Heart right ventricle (tissue), 16 donors: ENCODE measurements around the gene CFAP54. TPM values are rescaled to one million over a fixed set of nuclear protein-coding genes. Genes with fewer than 3 reads are reported as not detected.

ENCODE experiments used
- ATAC-seq, 8 donors: fragments of 200-7000 bp; cut with Tn5 transposase; one replicate each; pipeline ENCODE4 v1.9.1; 2020; ENCODE audit warnings: mild to moderate bottlenecking in 8 of 8, moderate library complexity in 8 of 8, moderate number of reproducible peaks in 1 of 8
- DNase-seq, 2 donors: peaks; one replicate each; pipeline ENCODE4 v3.0.0-alpha.2; 2020
- H3K27ac ChIP-seq, 10 donors: fragments of 200-600 bp; sonication (generic) in 2 of 10; one replicate each; pipeline versions ENCODE4 v1.5.0 to v1.8.0; 2020 to 2022; ENCODE audit warnings: mild to moderate bottlenecking in 3 of 10
- H3K27me3 ChIP-seq, 7 donors: fragments of 200-600 bp; one replicate each; pipeline ENCODE4 v1.8.0; 2021 to 2022; ENCODE audit warnings: mild to moderate bottlenecking in 2 of 7
- H3K36me3 ChIP-seq, 9 donors: fragments of 200-600 bp; sonication (generic) in 1 of 9; one replicate each; pipeline versions ENCODE4 v1.5.0 to v1.8.0; 2020 to 2022; ENCODE audit warnings: mild to moderate bottlenecking in 2 of 9
- H3K4me1 ChIP-seq, 9 donors: fragments of 200-600 bp; sonication (generic) in 1 of 9; one replicate each; pipeline versions ENCODE4 v1.5.0 to v1.8.0; 2020 to 2022; ENCODE audit warnings: mild to moderate bottlenecking in 4 of 9
- H3K4me3 ChIP-seq, 10 donors: fragments of 200-600 bp; sonication (generic) in 2 of 10; one replicate each; pipeline versions ENCODE4 v1.5.0 to v1.8.0; 2020 to 2022; ENCODE audit warnings: mild to moderate bottlenecking in 7 of 10, moderate library complexity in 2 of 10
- H3K9me3 ChIP-seq, 11 donors: fragments of 200-600 bp in 10 of 11; sonication (generic) in 2 of 11; one replicate each; pipeline versions ENCODE4 v1.5.0 to v1.8.0; 2013 to 2022; ENCODE audit warnings: mild to moderate bottlenecking in 2 of 11, control low read depth in 1 of 11, moderate library complexity in 1 of 11
- WGBS, 2 donors: extraction: QIAGEN DNeasy Blood & Tissue Kit; methylation state at CpG; one replicate each; pipeline ENCODE4 v1.1.7; 2013; ENCODE audit warnings: inconsistent platforms in 1 of 2; 5-methylcytosine and 5-hydroxymethylcytosine counted together
- intact Hi-C, 10 donors: fragments of 100-400 bp; cut with DNase I; formaldehyde crosslinking; loops; one replicate each; pipeline versions ENCODE4 v1.11.1 to v1.14.2; 2022
- polyA plus RNA-seq, 2 donors: library from polyadenylated mRNA; stranded (reverse); fragments of 200-250 nt; gene quantifications; one replicate each; pipeline ENCODE4 v1.2.3, GENCODE V29; 2013
- total RNA-seq, 10 donors: library from RNA; stranded (reverse); fragmentation: NEBNext Ultra II Directional in 3 of 10; extraction: Animal tissue kit (Norgen Biotek cat#: 25700) in 3 of 10; gene quantifications; one replicate each; pipeline versions ENCODE4 v1.2.1 to v1.2.4, GENCODE V29; 2021 to 2023
- TF ChIP-seq, protein P1 (sequence below), 9 donors: fragments of 200-600 bp; sonication (generic) in 2 of 9; IDR thresholded peaks; one replicate each; pipeline versions ENCODE4 v1.5.0 to v1.8.0; 2021 to 2022; ENCODE audit warnings: antibody characterized with exemption in 9 of 9, mild to moderate bottlenecking in 5 of 9, moderate library complexity in 1 of 9
- donor health status: Arrhythmogenic right ventricular cardiomyopathy.
- donor health status: ischemic (EF 13 %, LVEDD 7.1; RV severe dilation, severe dysfunction).
- donor health status: healthy with polysubstance abuse.
- donor health status: DM: no; HTN: yes; CAD: no.
- donor health status: DM: no; HTN: no; CAD: no.
- donor health status: ischemic (EF 25% LVEDD 6.9; RV normal size, moderate dysfunction).
- donor health status: ischemic (EF 25% LVEDD 5.7; RV mildly dilated, moderate dysfunction).
- donor health status: healthy.
- donor health status: DM: yes; HTN: yes; CAD: no.
- donor health status: Ischemic cardiomyopathy.
- donor health status: ischemic (EF 35%, LVEDD 5.7; RV mildly dilated, moderate dysfunction).
- donor health status: nonischemic (EF 11% LVEDD 7.7; RV severe dilation, severe dysfunction).
- donor health status: DM: yes; HTN: yes; CAD: no.
- donor health status: PGD.
- donor health status: ischemic (EF 29% LVEDD 5.4; RV normal size, mild dysfunction).
- donor health status: nonischemic (EF 23%, LVEDD 6.1; RV moderate dilation, normal function).

The CFAP54 gene
- total and polyA plus RNA-seq, 12 donors = 0.07 to 0.35 (median 0.21) TPM; not detected in 2

DNA sequence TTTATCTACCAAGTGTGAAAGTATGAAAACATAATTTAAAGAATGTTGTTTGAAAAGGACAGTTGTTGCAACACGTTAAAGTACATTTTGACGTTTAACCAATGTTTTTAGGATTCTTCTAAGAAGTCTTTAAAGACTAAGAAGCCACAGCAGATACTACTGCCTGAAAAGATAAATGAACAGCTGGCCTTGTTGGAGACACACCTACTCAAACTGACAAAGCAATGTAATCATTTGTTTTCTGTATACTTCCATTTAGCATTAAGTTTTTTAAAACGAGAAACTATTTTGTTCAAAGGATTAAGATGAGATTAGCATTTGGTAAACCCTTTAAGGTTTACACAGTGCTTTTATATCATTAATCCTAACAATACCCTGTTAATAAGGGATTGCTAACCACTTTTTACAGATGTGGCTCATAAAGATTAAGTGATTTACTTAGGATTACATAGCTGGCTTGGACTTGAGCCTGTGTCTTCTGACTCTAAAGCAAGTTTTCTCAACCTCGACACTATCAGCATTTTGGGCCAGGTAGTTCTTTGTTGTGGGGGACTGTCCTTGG, 134.4 kb downstream of the CFAP54 start:
- Histone ChIP-seq H3K4me3 (no peak overlapping the region), H3K36me3 (no peaks in the 10 kb centered on the region), H3K9me3 (no peaks in the 10 kb centered on the region), H3K4me1 (no peaks in the 10 kb centered on the region), H3K27me3 (no peaks in the 10 kb centered on the region), H3K27ac (no peak overlapping the region)
- TF ChIP-seq, protein P1, sequence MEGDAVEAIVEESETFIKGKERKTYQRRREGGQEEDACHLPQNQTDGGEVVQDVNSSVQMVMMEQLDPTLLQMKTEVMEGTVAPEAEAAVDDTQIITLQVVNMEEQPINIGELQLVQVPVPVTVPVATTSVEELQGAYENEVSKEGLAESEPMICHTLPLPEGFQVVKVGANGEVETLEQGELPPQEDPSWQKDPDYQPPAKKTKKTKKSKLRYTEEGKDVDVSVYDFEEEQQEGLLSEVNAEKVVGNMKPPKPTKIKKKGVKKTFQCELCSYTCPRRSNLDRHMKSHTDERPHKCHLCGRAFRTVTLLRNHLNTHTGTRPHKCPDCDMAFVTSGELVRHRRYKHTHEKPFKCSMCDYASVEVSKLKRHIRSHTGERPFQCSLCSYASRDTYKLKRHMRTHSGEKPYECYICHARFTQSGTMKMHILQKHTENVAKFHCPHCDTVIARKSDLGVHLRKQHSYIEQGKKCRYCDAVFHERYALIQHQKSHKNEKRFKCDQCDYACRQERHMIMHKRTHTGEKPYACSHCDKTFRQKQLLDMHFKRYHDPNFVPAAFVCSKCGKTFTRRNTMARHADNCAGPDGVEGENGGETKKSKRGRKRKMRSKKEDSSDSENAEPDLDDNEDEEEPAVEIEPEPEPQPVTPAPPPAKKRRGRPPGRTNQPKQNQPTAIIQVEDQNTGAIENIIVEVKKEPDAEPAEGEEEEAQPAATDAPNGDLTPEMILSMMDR (IDR thresholded peaks at IDR 0.05) = no peak
- 68 to 74% methylated on average over 4 of the region's 4 CpGs for WGBS, 2 donors
- DNase-seq (no peak), ATAC-seq (no peak)
- intact Hi-C loops = no loop called here

DNA sequence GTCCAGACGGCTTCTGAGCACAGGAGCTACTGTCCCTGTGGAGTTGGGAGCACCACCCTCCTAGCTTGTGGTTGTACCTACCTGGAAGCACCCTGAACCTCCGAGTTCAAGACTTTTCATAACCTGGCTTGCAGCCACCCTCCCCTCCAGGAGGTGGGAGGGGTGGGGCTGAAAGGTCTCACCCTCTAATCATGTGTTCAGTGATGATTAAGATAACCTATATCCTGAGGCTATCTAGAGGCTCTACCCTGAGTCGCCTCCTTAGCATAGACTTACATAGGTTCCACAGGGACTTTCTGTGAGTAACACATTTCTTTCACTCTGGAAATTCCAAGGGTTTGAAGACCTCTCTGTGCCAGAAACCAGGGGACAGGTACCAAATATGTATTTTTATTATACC, 146.5 kb downstream of the CFAP54 start:
- no peaks in the 10 kb centered on the region for H3K4me1 ChIP-seq
- TF ChIP-seq, protein P1 (IDR thresholded peaks at IDR 0.05) = no peak
- ATAC-seq (no peak), DNase-seq (no peak)
- WGBS, 2 donors = 70 to 76% methylated on average over 3 of the region's 3 CpGs
- H3K36me3 ChIP-seq = no peaks in the 10 kb centered on the region
- H3K9me3 ChIP-seq = no peaks in the 10 kb centered on the region
- no peaks in the 10 kb centered on the region for H3K27me3 ChIP-seq
- intact Hi-C loops = no loop called here
- H3K4me3 ChIP-seq = no peak overlapping the region
- H3K27ac ChIP-seq = no peak overlapping the region

- 86 to 89% methylated on average over 5 of the region's 5 CpGs for WGBS, 2 donors
- DNase-seq = no peak
- Histone ChIP-seq H3K27me3 (no peaks in the 10 kb centered on the region), H3K27ac (no peak overlapping the region), H3K9me3 (no peaks in the 10 kb centered on the region), H3K36me3 (no peaks in the 10 kb centered on the region), H3K4me1 (no peaks in the 10 kb centered on the region), H3K4me3 (no peak overlapping the region)
- intact Hi-C loops = no loop called here
- no peak for ATAC-seq
- TF ChIP-seq, protein P1 (IDR thresholded peaks at IDR 0.05) = no peak
Observed at GRCh38 chr12:96636895-96637294, 147.5 kb downstream of the CFAP54 start.

DNA sequence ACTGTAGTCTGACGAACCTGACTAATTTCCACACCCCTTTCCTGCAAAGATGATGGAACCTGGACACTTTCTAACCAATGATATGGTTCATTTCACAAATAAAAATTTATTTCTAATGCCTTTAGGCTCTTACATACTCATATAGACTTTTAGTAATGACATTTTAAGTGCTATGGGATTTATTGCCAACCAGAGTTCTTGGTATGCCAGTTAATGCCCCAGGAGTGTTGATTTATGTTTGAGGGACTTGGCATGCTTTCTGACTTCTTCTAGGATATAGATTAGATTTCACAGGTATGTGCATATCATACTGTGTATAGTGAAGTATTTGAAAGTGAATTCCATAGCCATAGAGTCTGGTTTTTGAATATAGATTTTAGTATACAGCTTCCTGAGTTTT, 159.5 kb downstream of the CFAP54 start:
- no peaks in the 10 kb centered on the region for H3K4me1 ChIP-seq
- WGBS, 2 donors = 54 to 78% methylated on average over 1 of the region's 1 CpG
- H3K27ac ChIP-seq = no peak overlapping the region
- H3K9me3 ChIP-seq = peaks cover 0 to 8% (median 0%) of the 10 kb centered on the region in 11 donors
- intact Hi-C loops = no loop called here
- H3K36me3 ChIP-seq = no peaks in the 10 kb centered on the region
- H3K27me3 ChIP-seq = no peaks in the 10 kb centered on the region
- DNase-seq (no peak), ATAC-seq (no peak)
- TF ChIP-seq, protein P1 (IDR thresholded peaks at IDR 0.05) = no peak
- H3K4me3 ChIP-seq = no peak overlapping the region
